Neural progenitor cell (in vitro differentiated cells): ENCODE results near the gene PCDH9.

Experiments
- CTCF ChIP-seq: fragments of 200-600 bp; sonication (generic); IDR thresholded peaks from 2 replicates; pipeline ENCODE4 v1.5.1; 2017; ENCODE audit warnings: antibody characterized with exemption, mild to moderate bottlenecking
- EZH2 ChIP-seq: fragments of 200-600 bp; sonication (generic); IDR thresholded peaks from 2 replicates; pipeline ENCODE4 v1.6.1; 2017; ENCODE audit warnings: antibody characterized with exemption, mild to moderate bottlenecking, moderate library complexity
- EZH2phosphoT487 ChIP-seq: fragments of 200-600 bp; sonication (generic); IDR thresholded peaks from 2 replicates; pipeline ENCODE4 v1.6.1; 2017; ENCODE audit warnings: antibody characterized with exemption

GRCh38 chr13:66704110-66704509 is 526.0 kb downstream of the PCDH9 start:
- no peak for TF ChIP-seq CTCF
- no peak for TF ChIP-seq EZH2
- TF ChIP-seq EZH2phosphoT487: no peak
